NCI-H446 (cell line): ENCODE measurements around the gene MPPED1.
A peak's percentile ranks its signal among the peaks of the same experiment; 100 is the strongest.

Source experiments
- DNase-seq, 2 experiments: peaks; one replicate each; lab custom pipeline; 2025; lab: John Stamatoyannopoulos, UW

MPPED1 gene

GRCh38 chr22:43476751-43477725 lies 65.2 kb downstream of the MPPED1 start:
- peak in 1 of 2 experiments; percentile 33 for DNase-seq

- DNase-seq, result no peak
Measured at GRCh38 chr22:43477966-43478365, 66.2 kb downstream of the MPPED1 start.

- no peak for DNase-seq
Measured at GRCh38 chr22:43478621-43479300, 66.9 kb downstream of the MPPED1 start.

GRCh38 chr22:43479301-43479950 lies 67.6 kb downstream of the MPPED1 start:
- DNase-seq, result no peak

GRCh38 chr22:43479962-43480361 lies 68.1 kb downstream of the MPPED1 start:
- DNase-seq, result no peak

- peak; percentile 43 to 58 for DNase-seq
Measured at GRCh38 chr22:43481568-43482317, 69.9 kb downstream of the MPPED1 start.

GRCh38 chr22:43482318-43482625 lies 70.5 kb downstream of the MPPED1 start:
- DNase-seq, result no peak

- no peak for DNase-seq
Measured at GRCh38 chr22:43483266-43483665, 71.5 kb downstream of the MPPED1 start.

- no peak for DNase-seq
Measured at GRCh38 chr22:43483669-43484068, 71.9 kb downstream of the MPPED1 start.

GRCh38 chr22:43484227-43484626 lies 72.4 kb downstream of the MPPED1 start:
- no peak for DNase-seq

GRCh38 chr22:43485502-43486089 lies 73.8 kb downstream of the MPPED1 start:
- DNase-seq, result no peak

GRCh38 chr22:43487311-43488030 lies 75.7 kb downstream of the MPPED1 start:
- no peak for DNase-seq

GRCh38 chr22:43488031-43488866 lies 76.4 kb downstream of the MPPED1 start:
- DNase-seq, result no peak

GRCh38 chr22:43488937-43489336 lies 77.1 kb downstream of the MPPED1 start:
- DNase-seq, result no peak

GRCh38 chr22:43490311-43490710 lies 78.5 kb downstream of the MPPED1 start:
- no peak for DNase-seq

- DNase-seq, result no peak
Measured at GRCh38 chr22:43491177-43491576, 79.4 kb downstream of the MPPED1 start.

- DNase-seq, result no peak
Measured at GRCh38 chr22:43491737-43492136, 79.9 kb downstream of the MPPED1 start.

- no peak for DNase-seq
Measured at GRCh38 chr22:43493297-43493696, 81.5 kb downstream of the MPPED1 start.

GRCh38 chr22:43497956-43498855 lies 86.4 kb downstream of the MPPED1 start:
- no peak for DNase-seq
